Breast epithelium (tissue), 3 donors: ENCODE measurements around the gene GRIN1.

ENCODE experiments used
- POLR2A ChIP-seq: fragments of 450-650 bp; IDR thresholded peaks from one replicate; pipeline ENCODE4 v1.6.1; 2016; ENCODE audit warnings: antibody characterized with exemption, mild to moderate bottlenecking, moderate library complexity
- TF ChIP-seq, protein P1 (sequence below), 3 donors: fragments of 450-650 bp; IDR thresholded peaks; one replicate each; pipeline ENCODE4 v1.5.1; 2016 to 2017; ENCODE audit warnings: antibody characterized with exemption in 3 of 3, mild to moderate bottlenecking in 3 of 3, moderate library complexity in 3 of 3

DNA sequence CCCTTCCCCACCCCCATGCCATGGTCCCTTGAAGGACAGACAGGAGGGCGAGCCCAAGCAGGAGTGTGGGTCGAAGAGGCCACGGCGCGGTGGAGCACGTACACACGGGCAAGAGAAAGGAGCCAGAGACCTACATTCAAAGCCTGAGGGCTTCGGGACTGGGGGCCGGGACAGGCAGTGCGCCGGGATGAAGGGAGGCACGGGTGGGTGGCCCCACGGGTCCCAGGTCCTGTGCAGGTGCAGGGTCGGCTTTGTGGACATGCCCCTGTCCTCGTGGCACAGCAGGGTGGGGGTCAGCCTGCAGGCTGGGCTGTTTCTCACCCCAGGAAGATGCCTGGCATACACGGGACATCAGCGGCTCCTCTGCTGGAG lies 21.1 kb downstream of the GRIN1 start:
- no peak for TF ChIP-seq POLR2A
- TF ChIP-seq, protein P1, sequence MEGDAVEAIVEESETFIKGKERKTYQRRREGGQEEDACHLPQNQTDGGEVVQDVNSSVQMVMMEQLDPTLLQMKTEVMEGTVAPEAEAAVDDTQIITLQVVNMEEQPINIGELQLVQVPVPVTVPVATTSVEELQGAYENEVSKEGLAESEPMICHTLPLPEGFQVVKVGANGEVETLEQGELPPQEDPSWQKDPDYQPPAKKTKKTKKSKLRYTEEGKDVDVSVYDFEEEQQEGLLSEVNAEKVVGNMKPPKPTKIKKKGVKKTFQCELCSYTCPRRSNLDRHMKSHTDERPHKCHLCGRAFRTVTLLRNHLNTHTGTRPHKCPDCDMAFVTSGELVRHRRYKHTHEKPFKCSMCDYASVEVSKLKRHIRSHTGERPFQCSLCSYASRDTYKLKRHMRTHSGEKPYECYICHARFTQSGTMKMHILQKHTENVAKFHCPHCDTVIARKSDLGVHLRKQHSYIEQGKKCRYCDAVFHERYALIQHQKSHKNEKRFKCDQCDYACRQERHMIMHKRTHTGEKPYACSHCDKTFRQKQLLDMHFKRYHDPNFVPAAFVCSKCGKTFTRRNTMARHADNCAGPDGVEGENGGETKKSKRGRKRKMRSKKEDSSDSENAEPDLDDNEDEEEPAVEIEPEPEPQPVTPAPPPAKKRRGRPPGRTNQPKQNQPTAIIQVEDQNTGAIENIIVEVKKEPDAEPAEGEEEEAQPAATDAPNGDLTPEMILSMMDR (IDR thresholded peaks at IDR 0.05) = no peak
